Activated CD8-positive, alpha-beta memory T cell treated with anti-CD3 and anti-CD28 coated beads for 24 hours (primary cell): ENCODE results near the gene KCNT1.

Experiments used
- DNase-seq: peaks from one replicate; pipeline ENCODE4 v3.0.0-alpha.2; 2020

KCNT1 gene

GRCh38 chr9:135787317-135787716 lies 85.3 kb downstream of the KCNT1 start:
- DNase-seq = no peak

GRCh38 chr9:135787776-135788575 lies 86.0 kb downstream of the KCNT1 start:
- no peak for DNase-seq

- DNase-seq = no peak
Observed at GRCh38 chr9:135788576-135789300, 86.8 kb downstream of the KCNT1 start.

- no peak for DNase-seq
Observed at GRCh38 chr9:135789838-135790291, 87.9 kb downstream of the KCNT1 start.

GRCh38 chr9:135790356-135790755 lies 88.4 kb downstream of the KCNT1 start:
- no peak for DNase-seq

GRCh38 chr9:135790850-135791249 lies 88.9 kb downstream of the KCNT1 start:
- DNase-seq = no peak

- DNase-seq = no peak
Observed at GRCh38 chr9:135791431-135792267, 89.7 kb downstream of the KCNT1 start.

GRCh38 chr9:135792268-135793128 lies 90.5 kb downstream of the KCNT1 start:
- DNase-seq = no peak

- DNase-seq = no peak
Observed at GRCh38 chr9:135793221-135794056, 91.5 kb downstream of the KCNT1 start.

GRCh38 chr9:135794057-135794335 lies 92.0 kb downstream of the KCNT1 start:
- DNase-seq = no peak

GRCh38 chr9:135794361-135794885 lies 92.4 kb downstream of the KCNT1 start:
- DNase-seq = no peak

GRCh38 chr9:135795391-135795790 lies 93.4 kb downstream of the KCNT1 start:
- no peak for DNase-seq

GRCh38 chr9:135796784-135797485 lies 95.0 kb downstream of the KCNT1 start:
- no peak for DNase-seq

- peak; percentile 73 for DNase-seq
Observed at GRCh38 chr9:135797507-135798262, 95.7 kb downstream of the KCNT1 start.

GRCh38 chr9:135798263-135798585 lies 96.2 kb downstream of the KCNT1 start:
- DNase-seq = no peak

- no peak for DNase-seq
Observed at GRCh38 chr9:135799261-135799660, 97.3 kb downstream of the KCNT1 start.

- no peak for DNase-seq
Observed at GRCh38 chr9:135801070-135801469, 99.1 kb downstream of the KCNT1 start.

GRCh38 chr9:135802876-135803419 lies 101.0 kb downstream of the KCNT1 start:
- DNase-seq = no peak

GRCh38 chr9:135803441-135803840 lies 101.5 kb downstream of the KCNT1 start:
- no peak for DNase-seq
